HUES64 (cell line): Measurements from ENCODE around the gene BACH2.

ENCODE experiments used
- H3K27ac ChIP-seq: 2 replicates; pipeline ENCODE4 v1.7.0; 2013; ENCODE audit warnings: low read depth, low read length, inconsistent platforms
- H3K27me3 ChIP-seq: 2 replicates; pipeline ENCODE4 v1.6.1; 2013; ENCODE audit warnings: mild to moderate bottlenecking, low read length; ENCODE audit not compliant: insufficient read depth
- H3K36me3 ChIP-seq: 2 replicates; pipeline ENCODE4 v1.6.1; 2013; ENCODE audit warnings: mild to moderate bottlenecking, low read length; ENCODE audit not compliant: insufficient read depth
- H3K4me1 ChIP-seq: 2 replicates; pipeline ENCODE4 v1.6.1; 2013; ENCODE audit warnings: mild to moderate bottlenecking, low read length, moderate library complexity; ENCODE audit not compliant: insufficient read depth
- H3K4me3 ChIP-seq: 2 replicates; pipeline ENCODE4 v1.5.1; 2013; ENCODE audit warnings: mild to moderate bottlenecking, low read length, moderate library complexity
- H3K9ac ChIP-seq: 2 replicates; pipeline ENCODE4 v1.6.1; 2013; ENCODE audit warnings: mild to moderate bottlenecking, low read depth, low read length
- H3K9me3 ChIP-seq: 2 replicates; pipeline ENCODE4 v1.6.1; 2013; ENCODE audit warnings: low read depth, low read length; ENCODE audit not compliant: insufficient read depth
- WGBS: fragments of 150-250, 120-280 bp; methylation state at CpG from one replicate; pipeline ENCODE4 v1.1.7; 2013; ENCODE audit warnings: missing lambda C conversion rate; 5-methylcytosine and 5-hydroxymethylcytosine counted together

Gene BACH2

DNA sequence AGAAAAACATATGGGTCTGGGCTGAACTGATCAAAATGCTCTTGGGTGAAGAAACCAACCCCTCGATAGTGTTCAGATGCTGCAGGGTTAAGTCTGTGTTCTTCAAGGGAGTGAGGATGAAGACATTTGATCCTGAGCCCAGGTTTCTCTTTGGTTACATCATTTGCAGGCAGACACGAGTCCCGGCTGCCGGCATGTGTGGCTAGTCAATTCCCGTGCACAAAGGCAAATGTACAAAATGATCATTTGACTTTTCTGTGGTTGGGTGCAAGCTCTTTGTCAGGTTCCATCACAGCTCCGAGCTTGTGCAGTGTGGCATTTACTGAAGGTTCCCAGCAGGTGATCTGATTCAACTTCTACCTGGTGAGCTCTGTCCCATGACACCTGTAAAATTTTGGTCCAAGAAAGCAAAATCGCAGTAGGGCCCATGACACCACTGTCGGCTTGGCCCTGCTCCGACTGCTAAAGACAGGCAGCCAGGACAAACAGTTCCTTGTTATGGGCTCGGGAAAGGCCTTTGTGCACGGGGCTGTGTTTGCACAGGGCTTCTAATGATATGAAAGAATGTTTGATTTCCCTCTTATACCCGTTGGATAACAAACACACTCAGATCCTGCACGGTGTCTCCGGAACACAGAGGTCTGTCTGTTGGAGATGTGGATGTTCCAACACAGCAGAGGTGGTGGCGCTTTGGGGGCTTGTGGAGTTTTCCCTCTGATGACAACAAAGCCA, 355.4 kb downstream of the BACH2 start:
- WGBS: 92% methylated on average over 15 of the region's 15 CpGs
- no peak overlapping the region for H3K4me3 ChIP-seq
- no peaks in the 10 kb centered on the region for H3K9me3 ChIP-seq
- no peaks in the 10 kb centered on the region for H3K36me3 ChIP-seq
- no peak overlapping the region for H3K9ac ChIP-seq
- no peaks in the 10 kb centered on the region for H3K4me1 ChIP-seq
- no peaks in the 10 kb centered on the region for H3K27me3 ChIP-seq
- no peak overlapping the region for H3K27ac ChIP-seq

DNA sequence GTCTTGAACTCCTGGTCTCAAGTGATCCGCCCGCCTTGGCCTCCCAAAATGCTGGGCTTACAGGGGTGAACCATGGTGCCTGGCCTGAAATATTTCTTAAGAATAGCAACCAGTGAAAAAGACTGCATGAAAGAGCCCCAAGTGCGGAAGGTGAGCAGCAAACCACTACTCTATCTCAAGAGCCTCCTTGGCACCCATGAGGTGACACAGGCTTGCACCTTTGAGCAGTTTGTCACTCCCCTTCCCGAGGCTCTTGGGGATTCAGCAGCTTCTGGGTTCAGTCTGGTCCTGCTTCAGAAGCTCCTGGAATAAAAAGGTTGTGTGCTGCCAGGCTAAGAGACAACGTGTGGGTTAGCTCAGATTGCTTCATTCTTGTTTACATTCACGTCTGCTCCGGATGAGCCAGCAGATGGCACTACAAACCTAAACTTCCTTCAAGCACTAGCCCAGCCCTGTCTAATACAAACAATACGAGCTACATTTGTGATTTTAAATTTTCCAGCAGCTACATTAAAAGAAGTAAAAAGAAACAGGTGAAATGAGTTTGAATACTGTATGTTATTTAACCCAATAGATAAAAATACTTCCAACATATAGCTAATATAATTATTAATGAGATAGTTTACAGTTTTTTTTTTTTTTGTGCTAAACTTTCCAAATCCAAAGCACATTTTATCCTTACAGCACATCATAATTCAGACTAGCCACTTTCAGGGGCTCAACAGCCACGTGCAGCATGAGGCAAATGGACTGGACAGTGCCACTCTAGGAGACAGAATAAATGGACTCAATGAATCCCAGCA, 356.2 kb downstream of the BACH2 start:
- no peak overlapping the region for H3K9ac ChIP-seq
- H3K9me3 ChIP-seq: no peaks in the 10 kb centered on the region
- no peak overlapping the region for H3K27ac ChIP-seq
- WGBS: 37% methylated on average over 9 of the region's 9 CpGs
- no peak overlapping the region for H3K4me3 ChIP-seq
- H3K36me3 ChIP-seq: no peaks in the 10 kb centered on the region
- no peaks in the 10 kb centered on the region for H3K4me1 ChIP-seq
- no peaks in the 10 kb centered on the region for H3K27me3 ChIP-seq

DNA sequence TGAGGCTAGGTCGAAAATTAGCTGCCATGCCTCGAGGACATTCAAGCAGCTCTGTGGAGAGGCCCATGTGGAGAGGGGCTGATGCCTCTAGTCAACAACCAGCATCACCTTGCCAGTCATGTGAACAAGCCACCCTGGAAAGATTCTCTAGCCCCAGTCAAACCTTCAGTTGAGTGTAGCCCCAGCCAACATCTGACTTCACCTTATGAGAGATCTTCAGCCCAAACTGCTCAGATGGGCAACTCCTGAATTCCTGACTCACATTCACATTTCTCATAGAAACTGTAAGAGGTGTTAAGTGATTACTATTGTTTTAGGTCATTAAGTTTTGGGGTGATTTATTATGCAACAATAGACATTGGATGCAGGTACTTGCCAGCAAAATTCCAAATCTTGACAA, 357.5 kb downstream of the BACH2 start:
- Histone ChIP-seq H3K9ac (no peak overlapping the region), H3K27me3 (no peaks in the 10 kb centered on the region), H3K4me3 (no peak overlapping the region), H3K4me1 (no peaks in the 10 kb centered on the region), H3K9me3 (no peaks in the 10 kb centered on the region), H3K27ac (no peak overlapping the region), H3K36me3 (no peaks in the 10 kb centered on the region)
- 92% methylated on average over 2 of the region's 2 CpGs for WGBS

DNA sequence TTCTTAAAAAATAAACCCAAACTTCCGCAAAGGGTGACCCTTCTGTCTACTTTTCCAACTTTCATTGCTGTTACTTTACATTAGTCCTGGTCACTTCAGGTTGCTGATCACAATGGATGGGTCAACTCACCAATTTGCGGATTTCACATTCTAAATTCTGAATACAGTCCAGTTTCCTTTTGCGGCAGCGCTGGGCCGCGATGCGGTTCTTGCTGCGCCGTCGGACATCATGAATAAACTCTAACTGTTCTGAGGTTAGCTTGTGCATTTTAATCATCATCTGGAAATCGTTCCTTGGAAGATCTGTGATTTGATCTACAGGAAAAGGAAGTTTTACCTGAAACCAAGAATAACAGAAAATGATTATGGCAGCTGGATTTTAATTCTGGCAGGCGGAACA, 358.6 kb downstream of the BACH2 start:
- Histone ChIP-seq H3K36me3 (no peaks in the 10 kb centered on the region), H3K27me3 (no peaks in the 10 kb centered on the region)

DNA sequence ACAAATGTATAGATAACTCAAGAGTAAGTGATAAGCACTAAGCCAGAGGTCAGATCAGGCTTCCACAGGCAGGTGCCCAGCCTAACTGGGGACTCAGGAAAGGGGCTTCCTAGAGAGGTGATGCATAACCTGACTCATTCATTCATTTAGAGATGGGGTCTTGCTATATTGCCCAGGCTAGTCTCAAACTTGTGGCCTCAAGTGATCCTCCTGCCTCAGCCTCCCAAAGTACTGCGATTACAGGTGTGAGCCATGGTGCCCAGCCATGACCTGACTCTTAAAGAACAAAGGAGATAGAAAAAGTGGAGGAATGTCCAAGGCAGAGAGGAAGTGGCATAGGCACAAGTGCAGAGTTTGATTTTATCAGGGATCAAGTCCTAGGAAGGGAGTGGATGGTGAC, 360.5 kb downstream of the BACH2 start:
- H3K9me3 ChIP-seq: no peaks in the 10 kb centered on the region
- H3K4me1 ChIP-seq: no peaks in the 10 kb centered on the region
- H3K4me3 ChIP-seq: no peak overlapping the region
- no peaks in the 10 kb centered on the region for H3K27me3 ChIP-seq
- H3K9ac ChIP-seq: no peak overlapping the region
- 98% methylated on average over 1 of the region's 1 CpG for WGBS
- H3K27ac ChIP-seq: no peak overlapping the region
- H3K36me3 ChIP-seq: no peaks in the 10 kb centered on the region

More for the DNA sequence above, 358.6 kb downstream of the BACH2 start:
- no peaks in the 10 kb centered on the region for H3K4me1 ChIP-seq
- H3K4me3 ChIP-seq: no peak overlapping the region
- no peak overlapping the region for H3K9ac ChIP-seq
- no peak overlapping the region for H3K27ac ChIP-seq
- no peaks in the 10 kb centered on the region for H3K9me3 ChIP-seq
- WGBS: 94% methylated on average over 12 of the region's 12 CpGs

DNA sequence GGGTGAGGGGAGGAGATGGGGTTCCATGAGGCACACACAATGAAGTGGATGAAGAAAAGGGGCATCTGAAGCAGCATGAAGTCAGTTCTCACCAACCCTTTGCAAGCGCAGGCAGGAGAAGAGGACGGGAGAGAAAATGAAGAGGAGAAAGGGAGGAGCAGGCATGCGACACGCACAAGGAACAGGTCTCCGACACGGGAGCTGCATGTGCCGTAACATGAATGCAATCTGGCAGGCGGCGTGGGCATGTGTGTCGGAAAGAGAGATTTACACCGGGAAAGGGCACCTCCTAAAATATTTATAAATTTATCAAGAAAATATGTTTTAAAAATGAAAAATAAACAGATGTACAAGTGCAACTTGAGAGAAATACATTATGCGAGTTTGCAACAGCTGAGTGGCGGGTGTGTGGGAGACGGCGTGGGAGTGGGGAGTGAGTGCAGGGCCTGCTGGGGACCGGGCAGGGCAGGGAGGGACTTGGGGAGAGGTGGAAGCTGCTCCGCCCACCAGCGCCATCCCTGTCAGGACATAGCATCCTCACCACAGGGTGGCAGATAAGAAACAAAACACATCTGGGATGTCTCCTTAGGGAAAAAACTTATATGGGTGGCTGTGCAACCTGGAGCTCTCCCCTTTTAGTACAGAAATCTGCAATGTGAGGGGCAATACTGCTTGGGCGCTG, 361.8 kb downstream of the BACH2 start:
- H3K4me1 ChIP-seq: peaks cover under 1% of the 10 kb centered on the region
- no peak overlapping the region for H3K9ac ChIP-seq
- no peak overlapping the region for H3K27ac ChIP-seq
- H3K27me3 ChIP-seq: no peaks in the 10 kb centered on the region
- H3K36me3 ChIP-seq: no peaks in the 10 kb centered on the region
- WGBS: 87% methylated on average over 17 of the region's 19 CpGs
- H3K9me3 ChIP-seq: no peaks in the 10 kb centered on the region
- no peak overlapping the region for H3K4me3 ChIP-seq

DNA sequence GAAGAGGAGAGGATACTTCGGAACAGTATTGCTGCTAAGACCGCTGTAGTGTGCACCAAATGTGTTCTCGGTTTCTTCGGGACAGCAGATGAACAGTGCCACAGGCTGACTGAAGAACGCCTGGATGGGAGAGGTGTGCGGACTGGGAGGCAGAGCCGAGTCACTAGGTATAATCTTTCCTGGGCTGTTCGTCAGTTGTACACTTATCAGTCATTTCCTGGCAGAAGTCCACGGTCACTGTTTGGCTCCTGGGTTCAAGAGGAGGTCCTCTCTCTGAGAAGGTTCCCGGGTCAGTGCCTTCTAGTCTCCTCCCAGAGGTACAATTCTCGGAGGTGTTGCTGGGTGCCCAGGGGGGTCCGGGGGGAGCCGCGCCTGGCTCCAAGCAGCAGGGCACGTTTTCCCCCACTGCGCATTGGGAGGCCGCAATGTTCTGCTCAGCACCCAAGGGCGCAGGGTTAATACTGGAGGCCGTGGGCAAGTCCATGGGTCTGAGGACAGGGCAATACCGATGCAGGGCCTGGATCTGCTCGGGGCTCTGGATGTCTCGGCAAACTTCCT, 364.3 kb downstream of the BACH2 start:
- Histone ChIP-seq H3K27me3 (no peaks in the 10 kb centered on the region), H3K4me3 (no peak overlapping the region), H3K36me3 (no peaks in the 10 kb centered on the region), H3K9ac (no peak overlapping the region), H3K4me1 (peaks cover 8% of the 10 kb centered on the region), H3K9me3 (no peaks in the 10 kb centered on the region), H3K27ac (no peak overlapping the region)
- 95% methylated on average over 22 of the region's 22 CpGs for WGBS

DNA sequence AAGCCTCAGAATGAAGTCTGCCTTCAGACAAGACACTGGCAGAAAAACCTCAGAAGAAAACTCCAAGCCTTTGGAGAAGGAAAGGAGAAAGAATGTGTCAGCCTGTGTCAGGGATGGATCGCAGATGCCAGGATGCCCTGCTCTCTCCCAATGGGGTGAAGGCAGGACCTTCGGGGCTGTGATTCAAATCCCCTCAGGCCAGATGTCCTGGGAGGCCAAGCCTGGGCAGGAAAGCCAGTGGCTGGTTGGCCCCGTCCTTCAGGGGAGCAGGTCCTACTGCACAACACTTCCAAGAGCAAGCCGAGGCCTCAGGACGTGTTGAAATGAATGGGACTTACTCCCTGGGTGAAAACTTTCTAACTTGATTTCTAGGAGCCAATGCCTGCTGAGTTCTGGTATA, 365.9 kb downstream of the BACH2 start:
- peaks cover 8% of the 10 kb centered on the region for H3K4me1 ChIP-seq
- no peaks in the 10 kb centered on the region for H3K27me3 ChIP-seq
- WGBS: 90% methylated on average over 5 of the region's 5 CpGs
- H3K9ac ChIP-seq: no peak overlapping the region
- no peaks in the 10 kb centered on the region for H3K36me3 ChIP-seq
- H3K4me3 ChIP-seq: no peak overlapping the region
- no peak overlapping the region for H3K27ac ChIP-seq
- H3K9me3 ChIP-seq: no peaks in the 10 kb centered on the region

DNA sequence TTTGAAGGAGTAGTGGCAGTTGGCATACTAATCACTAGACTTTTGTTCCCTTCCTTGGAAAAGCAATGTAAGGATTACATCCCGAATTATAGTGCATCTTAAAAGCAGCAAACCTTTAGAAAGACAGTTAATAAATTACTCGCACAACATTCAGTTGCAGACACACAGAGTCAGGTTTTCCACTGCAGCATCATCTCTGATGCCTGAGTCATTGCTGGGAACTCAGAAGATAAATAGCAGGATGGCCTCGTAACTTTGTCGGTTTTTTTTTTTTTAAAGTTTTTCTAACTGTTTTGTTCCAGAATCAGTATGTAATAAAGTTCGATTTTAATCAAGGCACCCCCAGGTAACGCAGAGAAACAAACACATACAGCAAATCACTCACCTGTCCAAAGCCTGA, 368.0 kb downstream of the BACH2 start:
- Histone ChIP-seq H3K36me3 (no peaks in the 10 kb centered on the region), H3K4me3 (no peak overlapping the region), H3K9ac (no peak overlapping the region), H3K4me1 (peaks cover 8% of the 10 kb centered on the region), H3K27ac (no peak overlapping the region), H3K27me3 (no peaks in the 10 kb centered on the region), H3K9me3 (no peaks in the 10 kb centered on the region)
- WGBS: 95% methylated on average over 6 of the region's 6 CpGs

DNA sequence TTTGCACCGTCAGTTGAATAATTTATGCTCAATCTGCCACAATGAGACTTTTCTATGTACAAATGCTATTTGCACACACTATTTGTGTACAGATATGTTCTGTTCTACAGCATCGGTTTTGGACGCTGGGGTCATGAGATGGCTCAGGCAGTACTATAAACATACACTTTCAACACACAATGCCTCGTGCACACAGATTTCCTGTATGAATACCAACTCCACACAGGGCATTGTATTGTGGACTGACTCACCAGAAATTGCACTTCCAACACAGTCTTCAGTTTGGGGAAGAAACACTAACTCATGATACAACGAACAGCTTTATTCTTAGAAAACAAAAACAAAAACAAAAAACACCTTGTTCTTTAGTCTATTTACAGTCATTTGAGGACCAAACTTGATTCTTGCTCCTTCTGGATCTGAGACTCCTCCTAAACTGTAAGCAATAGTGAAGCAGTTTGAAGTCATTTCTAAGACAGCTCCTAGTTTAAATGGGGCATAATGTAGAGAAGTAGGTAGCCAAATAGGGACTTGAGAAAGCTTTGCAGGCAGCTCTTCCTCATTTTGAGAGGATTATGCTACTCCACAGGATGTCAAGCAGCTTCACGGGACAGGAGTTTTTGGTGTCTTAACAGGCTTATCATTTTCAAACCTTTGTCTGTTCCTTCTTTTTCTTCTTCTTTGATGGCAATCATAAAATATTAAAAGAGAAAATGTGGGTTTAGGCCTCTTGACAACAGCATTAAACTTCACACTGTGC, 368.7 kb downstream of the BACH2 start:
- WGBS: 92% methylated on average over 6 of the region's 6 CpGs
- Histone ChIP-seq H3K4me1 (peaks cover 8% of the 10 kb centered on the region), H3K9ac (no peak overlapping the region), H3K4me3 (no peak overlapping the region), H3K9me3 (no peaks in the 10 kb centered on the region), H3K27ac (no peak overlapping the region), H3K27me3 (no peaks in the 10 kb centered on the region), H3K36me3 (no peaks in the 10 kb centered on the region)
